ENCODE measurements around the gene RAB40B.

- TF ChIP-seq TCF12 (IDR thresholded peaks at IDR 0.05) (no peak), TCF12 (CRISPR knock-in tag; IDR thresholded peaks at IDR 0.05) (no peak), REST (IDR thresholded peaks at IDR 0.05; ENCODE audit: borderline replicate concordance in 1 of 2, low read depth in 1 of 2, low read length in 2 of 2) (no peak), ZNF552 (CRISPR knock-in tag; IDR thresholded peaks at IDR 0.05; ENCODE audit: borderline replicate concordance) (no peak), FOXO4 (CRISPR knock-in tag; conservative IDR thresholded peaks at IDR 0.05) (no peak), NR2C2 (CRISPR knock-in tag; IDR thresholded peaks at IDR 0.05; ENCODE audit: borderline replicate concordance) (no peak), POLR2A (IDR thresholded peaks at IDR 0.05; ENCODE audit: insufficient read depth in 1 of 2, low read depth in 2 of 2, low read length in 2 of 2) (no peak), PBX3 (CRISPR knock-in tag; IDR thresholded peaks at IDR 0.05; ENCODE audit: borderline replicate concordance) (no peak), EED (CRISPR knock-in tag; IDR thresholded peaks at IDR 0.05) (no peak)
These were observed 32.6 kb downstream of the RAB40B start for GRCh38 chr17:82665891-82666290.
